GM18502 (cell line): ENCODE measurements around the gene HESX1.

Source experiments
- ATAC-seq: cut with Tn5 transposase; IDR thresholded peaks from one replicate; pipeline ENCODE4 v1.9.1; 2021; ENCODE audit warnings: mild to moderate bottlenecking; ENCODE audit not compliant: unreplicated experiment, poor library complexity

HESX1 gene

DNA sequence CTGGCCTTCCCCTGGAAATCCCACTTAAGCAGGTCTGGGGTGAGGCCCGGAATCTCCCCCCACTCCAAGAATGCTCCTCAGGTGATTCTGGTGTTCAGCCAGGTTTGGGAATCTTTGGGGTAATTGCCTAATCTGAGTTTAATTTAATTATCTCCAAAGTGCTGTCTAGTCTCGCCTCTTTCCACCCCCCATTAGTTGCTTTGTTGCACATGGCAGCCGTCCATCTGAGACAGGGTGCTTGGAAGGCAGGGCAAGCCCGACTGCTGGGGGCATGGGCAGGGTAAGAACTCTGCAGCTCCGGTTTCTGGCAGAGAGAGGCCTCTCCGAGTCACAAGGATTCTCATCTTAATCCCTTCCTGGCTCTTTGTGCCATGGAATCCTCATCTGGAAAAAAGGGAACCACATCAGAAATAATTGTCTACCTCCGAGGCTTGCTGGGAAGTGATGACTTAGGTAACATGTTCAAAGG, 49.6 kb downstream of the HESX1 start:
- no peak for ATAC-seq
